ENCODE data around the gene MACROD2. TPM values are rescaled to one million over a fixed set of nuclear protein-coding genes. Genes with fewer than 3 reads are reported as not detected.

Gene MACROD2
- total RNA-seq, 1 donor from 2014 or later = 2.4 TPM

- no peak overlapping the region for H3K4me3 Mint-ChIP-seq (ENCODE audit: unreplicated experiment)
- Histone ChIP-seq H3K4me2 (ENCODE audit: low read length) (no peak overlapping the region), H2AFZ (ENCODE audit: low read depth, low read length) (no peak overlapping the region), H3K27ac (ENCODE audit: low read depth, low read length) (no peak overlapping the region), H3K9me3 (ENCODE audit: insufficient read depth, low read depth, low read length) (no peaks in the 10 kb centered on the region), H3K4me3 (ENCODE audit: insufficient read depth, low read depth, low read length) (no peak overlapping the region), H3K27me3 (ENCODE audit: insufficient read depth, low read length) (no peaks in the 10 kb centered on the region), H3K36me3 (ENCODE audit: insufficient read depth, low read length) (no peaks in the 10 kb centered on the region), H4K20me1 (ENCODE audit: insufficient read depth, low read length) (no peaks in the 10 kb centered on the region), H3K9ac (ENCODE audit: low read length) (no peak overlapping the region), H3K4me1 (ENCODE audit: insufficient read depth, low read length) (no peaks in the 10 kb centered on the region), H3K79me2 (ENCODE audit: insufficient read depth, low read length) (no peaks in the 10 kb centered on the region)
- H3K9me3 Mint-ChIP-seq (ENCODE audit: unreplicated experiment) = no peaks in the 10 kb centered on the region
- FAIRE-seq = no peak
- no peak for TF ChIP-seq CTCF (IDR thresholded peaks at IDR 0.05; ENCODE audit: insufficient read depth, low read depth, low read length)
- H3K27me3 Mint-ChIP-seq (ENCODE audit: low read depth, unreplicated experiment) = no peaks in the 10 kb centered on the region
- H3K36me3 Mint-ChIP-seq (ENCODE audit: low read depth, unreplicated experiment) = no peaks in the 10 kb centered on the region
- H3K27ac Mint-ChIP-seq (ENCODE audit: unreplicated experiment) = no peak overlapping the region
- DNase-seq (ENCODE audit: low read depth) = no peak
- peaks cover 1% of the 10 kb centered on the region for H3K4me1 Mint-ChIP-seq (ENCODE audit: low read depth, unreplicated experiment)
These were observed 892.8 kb downstream of the MACROD2 start for GRCh38 chr20:14888134-14888533.

GRCh38 chr20:14889496-14890255 lies 894.4 kb downstream of the MACROD2 start:
- Histone ChIP-seq H4K20me1 (ENCODE audit: insufficient read depth, low read length) (no peaks in the 10 kb centered on the region), H3K9ac (ENCODE audit: low read length) (no peak overlapping the region), H3K27ac (ENCODE audit: low read depth, low read length) (no peak overlapping the region), H3K79me2 (ENCODE audit: insufficient read depth, low read length) (no peaks in the 10 kb centered on the region), H3K9me3 (ENCODE audit: insufficient read depth, low read depth, low read length) (no peaks in the 10 kb centered on the region), H3K4me3 (ENCODE audit: insufficient read depth, low read depth, low read length) (no peak overlapping the region), H2AFZ (ENCODE audit: low read depth, low read length) (no peak overlapping the region), H3K36me3 (ENCODE audit: insufficient read depth, low read length) (no peaks in the 10 kb centered on the region), H3K4me1 (ENCODE audit: insufficient read depth, low read length) (no peaks in the 10 kb centered on the region), H3K4me2 (ENCODE audit: low read length) (no peak overlapping the region), H3K27me3 (ENCODE audit: insufficient read depth, low read length) (no peaks in the 10 kb centered on the region)
- no peak overlapping the region for H3K4me3 Mint-ChIP-seq (ENCODE audit: unreplicated experiment)
- TF ChIP-seq EZH2 (IDR thresholded peaks at IDR 0.05; ENCODE audit: insufficient read depth, low read length) (no peak), CTCF (IDR thresholded peaks at IDR 0.05; ENCODE audit: insufficient read depth, low read depth, low read length) (no peak)
- DNase-seq (ENCODE audit: low read depth) (no peak), FAIRE-seq (no peak)
- no peaks in the 10 kb centered on the region for H3K4me1 Mint-ChIP-seq (ENCODE audit: low read depth, unreplicated experiment)
- no peaks in the 10 kb centered on the region for H3K36me3 Mint-ChIP-seq (ENCODE audit: low read depth, unreplicated experiment)
- no peak overlapping the region for H3K27ac Mint-ChIP-seq (ENCODE audit: unreplicated experiment)
- H3K27me3 Mint-ChIP-seq (ENCODE audit: low read depth, unreplicated experiment) = no peaks in the 10 kb centered on the region
- H3K9me3 Mint-ChIP-seq (ENCODE audit: unreplicated experiment) = no peaks in the 10 kb centered on the region

- H3K36me3 Mint-ChIP-seq (ENCODE audit: low read depth, unreplicated experiment) = no peaks in the 10 kb centered on the region
- H3K4me3 ChIP-seq (ENCODE audit: insufficient read depth, low read depth, low read length) = no peak overlapping the region
- H3K9me3 Mint-ChIP-seq (ENCODE audit: unreplicated experiment) = no peaks in the 10 kb centered on the region
These were observed 895.4 kb downstream of the MACROD2 start for GRCh38 chr20:14890713-14891112.

More at GRCh38 chr20:14890713-14891112, 895.4 kb downstream of the MACROD2 start:
- Histone ChIP-seq H3K79me2 (ENCODE audit: insufficient read depth, low read length) (no peaks in the 10 kb centered on the region), H3K4me2 (ENCODE audit: low read length) (no peak overlapping the region), H3K9me3 (ENCODE audit: insufficient read depth, low read depth, low read length) (no peaks in the 10 kb centered on the region), H3K4me1 (ENCODE audit: insufficient read depth, low read length) (no peaks in the 10 kb centered on the region), H3K27ac (ENCODE audit: low read depth, low read length) (no peak overlapping the region), H3K27me3 (ENCODE audit: insufficient read depth, low read length) (no peaks in the 10 kb centered on the region), H3K9ac (ENCODE audit: low read length) (no peak overlapping the region), H3K36me3 (ENCODE audit: insufficient read depth, low read length) (no peaks in the 10 kb centered on the region), H4K20me1 (ENCODE audit: insufficient read depth, low read length) (no peaks in the 10 kb centered on the region), H2AFZ (ENCODE audit: low read depth, low read length) (no peak overlapping the region)
- H3K27me3 Mint-ChIP-seq (ENCODE audit: low read depth, unreplicated experiment) = no peaks in the 10 kb centered on the region
- TF ChIP-seq EZH2 (IDR thresholded peaks at IDR 0.05; ENCODE audit: insufficient read depth, low read length) (no peak), CTCF (IDR thresholded peaks at IDR 0.05; ENCODE audit: insufficient read depth, low read depth, low read length) (no peak)
- no peak overlapping the region for H3K27ac Mint-ChIP-seq (ENCODE audit: unreplicated experiment)
- DNase-seq (ENCODE audit: low read depth) (no peak), FAIRE-seq (no peak)
- H3K4me3 Mint-ChIP-seq (ENCODE audit: unreplicated experiment) = no peak overlapping the region
- no peaks in the 10 kb centered on the region for H3K4me1 Mint-ChIP-seq (ENCODE audit: low read depth, unreplicated experiment)
